Peyer's patch (tissue), 4 donors: ENCODE measurements around the gene TSPOAP1. TPM values are rescaled to one million over a fixed set of nuclear protein-coding genes. Genes with fewer than 3 reads are reported as not detected.

Experiments
- DNase-seq, 3 donors: peaks; one replicate each; pipeline ENCODE4 v3.0.0-alpha.2; 2017 to 2019
- H3K27ac ChIP-seq, 4 donors: fragments of 200-600 bp; sonication (generic); one replicate each; pipeline ENCODE4 v1.5.1; 2016 to 2019
- H3K27me3 ChIP-seq, 2 donors: fragments of 200-600 bp; sonication (generic); one replicate each; pipeline ENCODE4 v1.5.1; 2019
- H3K36me3 ChIP-seq, 3 donors: fragments of 200-600 bp; sonication (generic); one replicate each; pipeline ENCODE4 v1.5.1; 2016 to 2019
- H3K4me1 ChIP-seq, 4 donors: fragments of 200-600 bp; sonication (generic); one replicate each; pipeline ENCODE4 v1.5.1; 2016 to 2019
- H3K4me3 ChIP-seq, 4 donors: fragments of 200-600 bp; sonication (generic); 1 replicate in 3 of 4; 2 replicates in 1 of 4; pipeline ENCODE4 v1.5.1; 2016 to 2019; ENCODE audit warnings: mild to moderate bottlenecking in 1 of 4
- H3K9me3 ChIP-seq, 4 donors: fragments of 200-600 bp; sonication (generic); one replicate each; pipeline ENCODE4 v1.5.1; 2016 to 2019; ENCODE audit warnings: mild to moderate bottlenecking in 1 of 4
- CTCF ChIP-seq, 6 experiments: fragments of 450-650 bp in 4 of 6; fragments of 200-600 bp in 2 of 6; sonication (generic) in 1 of 6; IDR thresholded peaks; one replicate each; pipeline ENCODE4 v1.5.1; 2017 to 2019; ENCODE audit warnings: antibody characterized with exemption in 6 of 6, mild to moderate bottlenecking in 3 of 6, moderate library complexity in 1 of 6
- POLR2A ChIP-seq, 2 donors: fragments of 450-650 bp; IDR thresholded peaks; one replicate each; pipeline ENCODE4 v1.5.1; 2017; ENCODE audit warnings: antibody characterized with exemption in 2 of 2, mild to moderate bottlenecking in 2 of 2, moderate library complexity in 2 of 2
- total RNA-seq, 4 donors: library from RNA; depleted of rRNA; stranded (reverse); fragments of >200 nt; gene quantifications; one replicate each; pipeline ENCODE4 v1.1.0, GENCODE V29; 2016

The TSPOAP1 gene
- total RNA-seq, 4 donors from 2014 or later, result 9.1 to 11.9 (median 10.4) TPM

GRCh38 chr17:58324056-58324408 is 4.6 kb downstream of the TSPOAP1 start:
- Histone ChIP-seq H3K4me1 (peaks cover 0 to 19% (median 3%) of the 10 kb centered on the region in 4 donors), H3K27me3 (no peaks in the 10 kb centered on the region), H3K9me3 (no peaks in the 10 kb centered on the region), H3K36me3 (no peaks in the 10 kb centered on the region), H3K4me3 (peak overlapping the region; percentile 45 to 73 (median 57)), H3K27ac (peak overlapping the region in 3 of 4 donors; percentile 19 to 62 (median 30))
- no peak for DNase-seq
- no peak for TF ChIP-seq CTCF (IDR thresholded peaks at IDR 0.05)
- TF ChIP-seq POLR2A (IDR thresholded peaks at IDR 0.05), result no peak

- peak overlapping the region in 2 of 4 donors; percentile 68 to 73 for H3K4me3 ChIP-seq
- no peak for TF ChIP-seq CTCF (IDR thresholded peaks at IDR 0.05)
- TF ChIP-seq POLR2A (IDR thresholded peaks at IDR 0.05), result no peak
- H3K27ac ChIP-seq, result peak overlapping the region in 1 of 4 donors; percentile 62
Observed at GRCh38 chr17:58323366-58324055, 5.1 kb downstream of the TSPOAP1 start.

GRCh38 chr17:58322581-58323185 is 5.9 kb downstream of the TSPOAP1 start:
- Histone ChIP-seq H3K27ac (no peak overlapping the region), H3K4me1 (peaks cover 0 to 9% (median 5%) of the 10 kb centered on the region in 4 donors), H3K9me3 (no peaks in the 10 kb centered on the region), H3K36me3 (no peaks in the 10 kb centered on the region), H3K27me3 (no peaks in the 10 kb centered on the region), H3K4me3 (no peak overlapping the region)
- TF ChIP-seq POLR2A (IDR thresholded peaks at IDR 0.05) (no peak), CTCF (IDR thresholded peaks at IDR 0.05) (no peak)
- DNase-seq, result no peak

More at GRCh38 chr17:58323366-58324055, 5.1 kb downstream of the TSPOAP1 start:
- Histone ChIP-seq H3K36me3 (no peaks in the 10 kb centered on the region), H3K9me3 (no peaks in the 10 kb centered on the region), H3K27me3 (no peaks in the 10 kb centered on the region), H3K4me1 (peaks cover 0 to 17% (median 3%) of the 10 kb centered on the region in 4 donors)
- DNase-seq, result no peak

DNA sequence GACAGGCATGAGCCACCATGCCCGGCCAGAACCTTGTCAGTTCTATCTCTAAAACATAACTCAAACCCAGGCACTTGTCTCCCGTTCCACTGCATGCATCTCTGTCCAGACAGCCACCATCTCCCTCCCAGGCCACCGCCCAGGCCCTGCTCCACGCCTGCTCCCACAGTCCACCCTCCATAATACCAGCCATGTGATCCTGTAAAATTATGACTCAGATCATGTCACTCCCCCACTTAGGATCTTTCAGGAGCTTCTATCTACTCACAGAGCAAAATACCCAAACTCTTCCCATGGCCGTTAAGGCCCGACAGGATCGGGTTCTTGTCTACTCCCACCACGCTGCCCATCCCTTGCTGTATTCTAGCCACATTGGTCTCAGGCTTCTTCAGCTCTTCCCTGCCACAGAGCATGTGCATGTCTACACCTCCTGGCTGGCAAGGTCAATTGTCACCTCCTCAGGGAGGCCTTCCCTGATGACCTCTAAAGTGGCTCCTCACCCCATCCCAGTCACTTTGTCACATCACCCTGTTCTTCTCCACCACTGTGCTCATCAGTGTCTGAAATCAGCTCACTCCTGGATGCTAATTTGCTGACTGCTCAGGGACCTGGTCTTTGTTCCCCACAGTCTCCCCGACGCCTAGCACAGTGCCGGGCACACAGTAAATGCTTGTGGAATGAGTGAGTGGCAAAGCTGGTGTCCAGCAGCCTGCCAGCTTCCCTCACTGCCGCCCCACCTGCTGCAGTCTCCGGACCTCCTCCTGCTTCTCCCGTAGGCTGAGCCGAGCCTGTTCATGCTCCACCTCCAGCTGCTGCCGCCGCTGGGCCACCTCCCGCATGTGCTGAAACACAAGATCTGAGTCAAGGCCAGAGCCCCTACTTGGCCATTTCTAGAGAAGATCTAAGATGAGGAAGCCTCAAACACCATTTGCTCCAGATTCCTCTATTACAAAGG is 6.7 kb downstream of the TSPOAP1 start:
- Histone ChIP-seq H3K4me3 (no peak overlapping the region), H3K27ac (no peak overlapping the region), H3K9me3 (no peaks in the 10 kb centered on the region), H3K36me3 (no peaks in the 10 kb centered on the region), H3K27me3 (no peaks in the 10 kb centered on the region), H3K4me1 (peaks cover 0 to 6% (median 6%) of the 10 kb centered on the region in 4 donors)
- TF ChIP-seq CTCF (IDR thresholded peaks at IDR 0.05) (no peak), POLR2A (IDR thresholded peaks at IDR 0.05) (no peak)
- DNase-seq, result no peak

GRCh38 chr17:58320570-58321323 is 7.8 kb downstream of the TSPOAP1 start:
- H3K9me3 ChIP-seq, result no peaks in the 10 kb centered on the region
- H3K4me3 ChIP-seq, result no peak overlapping the region
- no peak overlapping the region for H3K27ac ChIP-seq
- no peak for DNase-seq
- no peaks in the 10 kb centered on the region for H3K27me3 ChIP-seq
- TF ChIP-seq CTCF (IDR thresholded peaks at IDR 0.05) (no peak), POLR2A (IDR thresholded peaks at IDR 0.05) (no peak)
- peaks cover 0 to 6% (median 6%) of the 10 kb centered on the region in 4 donors for H3K4me1 ChIP-seq
- H3K36me3 ChIP-seq, result no peaks in the 10 kb centered on the region
